Activated T-cell treated with anti-CD3 and anti-CD28 coated beads for 48 hours (primary cell): ENCODE measurements around the gene CMIP.

Source experiments
- DNase-seq: peaks from one replicate; pipeline ENCODE4 v3.0.0-alpha.2; 2020; ENCODE audit warnings: low read depth

CMIP gene

DNA sequence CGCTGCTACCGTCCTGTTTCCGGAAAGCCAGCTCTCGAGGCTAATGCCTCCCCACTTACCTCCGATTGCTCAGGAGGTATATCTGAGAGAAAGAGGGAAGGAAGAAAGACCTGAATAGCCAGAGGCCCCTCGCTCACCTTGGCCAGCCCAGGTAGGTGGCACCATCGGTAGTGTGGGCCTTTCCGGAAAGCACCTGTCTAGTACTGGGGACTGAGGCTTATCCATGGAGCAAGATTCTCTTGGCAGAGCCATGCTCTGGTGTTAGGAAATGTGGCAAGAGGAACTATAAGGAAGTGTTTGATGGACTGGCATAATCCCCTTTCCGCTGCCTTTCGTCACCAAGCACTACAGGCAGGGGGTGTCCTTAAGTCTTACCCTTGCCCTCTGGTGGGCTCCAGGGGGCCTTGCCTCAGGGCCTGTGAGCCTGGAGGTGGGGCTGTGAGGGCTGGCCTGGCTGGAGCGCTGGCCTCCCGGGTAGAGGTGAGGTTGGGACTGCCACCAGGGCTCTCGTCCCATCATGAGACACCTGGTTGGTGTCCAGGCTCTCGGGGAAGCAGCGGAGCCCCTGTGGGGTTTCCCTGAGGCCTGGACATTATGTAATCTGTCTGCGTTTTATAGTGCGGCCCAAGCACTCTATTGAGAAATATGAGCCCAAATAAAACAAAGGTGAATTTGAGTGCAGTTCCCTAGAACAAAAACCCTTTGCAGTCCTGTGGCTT is 2.9 kb downstream of the CMIP start:
- no peak for DNase-seq

DNA sequence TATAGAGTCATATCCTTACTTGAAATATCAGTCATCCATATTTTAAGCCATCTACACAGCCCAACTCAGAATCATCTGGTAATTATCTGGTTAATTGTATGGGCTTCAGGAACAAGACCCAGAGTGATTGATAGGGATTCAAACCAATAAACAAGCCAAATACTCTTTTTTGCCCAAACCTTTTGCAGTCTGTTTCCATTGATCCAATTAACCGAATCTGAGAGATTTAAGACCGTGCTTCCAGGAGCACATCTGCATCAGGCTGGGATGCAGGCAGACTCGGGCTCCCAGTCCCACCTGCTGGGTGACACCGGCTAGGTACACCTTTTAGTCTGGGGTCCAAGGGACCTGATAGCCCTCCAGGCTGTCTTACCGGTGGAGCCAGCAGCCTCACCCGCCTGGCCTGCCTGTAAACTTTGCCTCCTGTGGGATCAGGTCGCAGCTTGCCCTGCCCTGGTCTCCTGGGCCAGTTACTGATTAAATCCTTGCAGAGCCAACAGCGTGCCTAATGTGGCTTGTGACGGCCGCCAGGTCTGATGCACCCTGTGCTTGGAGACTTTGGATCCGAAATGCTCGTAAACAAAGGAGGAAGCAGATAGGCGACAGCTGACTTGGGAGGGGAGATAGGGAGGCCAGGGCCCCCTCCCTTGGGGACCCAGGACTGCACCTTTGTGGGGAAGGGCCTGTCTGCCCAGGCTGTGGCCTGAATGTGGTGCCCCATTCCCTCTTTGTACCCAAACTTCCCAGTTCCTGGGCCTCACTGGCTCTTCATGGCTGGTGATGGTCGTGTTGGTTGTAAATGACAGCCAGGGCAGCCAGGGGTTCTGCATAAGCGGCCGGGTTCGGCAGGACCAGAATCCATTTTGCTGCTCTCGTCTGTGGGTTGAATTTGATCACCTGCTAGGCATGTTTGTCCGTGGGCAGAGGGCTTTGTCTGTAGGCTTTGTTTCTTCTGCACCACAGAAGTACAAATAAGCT is 3.8 kb downstream of the CMIP start:
- no peak for DNase-seq

DNA sequence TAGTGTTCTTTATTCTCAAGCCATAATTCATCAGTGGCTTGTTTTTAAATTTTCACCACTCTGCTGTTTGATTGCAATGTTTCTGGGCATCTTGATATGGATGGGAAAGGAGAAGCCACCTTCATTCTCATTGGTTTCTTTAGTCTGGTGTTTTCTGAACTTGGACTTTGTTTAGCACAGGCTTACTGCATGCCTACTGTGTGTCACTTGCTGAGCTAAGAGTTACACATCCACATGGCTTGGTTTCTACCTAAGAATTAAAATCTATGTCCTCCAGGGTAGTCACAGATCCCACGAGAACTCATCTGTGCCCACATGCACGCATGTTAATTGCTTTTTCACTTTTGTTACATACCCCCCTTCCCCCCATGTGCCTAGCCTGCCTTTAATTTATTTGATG is 4.6 kb downstream of the CMIP start:
- no peak for DNase-seq

DNA sequence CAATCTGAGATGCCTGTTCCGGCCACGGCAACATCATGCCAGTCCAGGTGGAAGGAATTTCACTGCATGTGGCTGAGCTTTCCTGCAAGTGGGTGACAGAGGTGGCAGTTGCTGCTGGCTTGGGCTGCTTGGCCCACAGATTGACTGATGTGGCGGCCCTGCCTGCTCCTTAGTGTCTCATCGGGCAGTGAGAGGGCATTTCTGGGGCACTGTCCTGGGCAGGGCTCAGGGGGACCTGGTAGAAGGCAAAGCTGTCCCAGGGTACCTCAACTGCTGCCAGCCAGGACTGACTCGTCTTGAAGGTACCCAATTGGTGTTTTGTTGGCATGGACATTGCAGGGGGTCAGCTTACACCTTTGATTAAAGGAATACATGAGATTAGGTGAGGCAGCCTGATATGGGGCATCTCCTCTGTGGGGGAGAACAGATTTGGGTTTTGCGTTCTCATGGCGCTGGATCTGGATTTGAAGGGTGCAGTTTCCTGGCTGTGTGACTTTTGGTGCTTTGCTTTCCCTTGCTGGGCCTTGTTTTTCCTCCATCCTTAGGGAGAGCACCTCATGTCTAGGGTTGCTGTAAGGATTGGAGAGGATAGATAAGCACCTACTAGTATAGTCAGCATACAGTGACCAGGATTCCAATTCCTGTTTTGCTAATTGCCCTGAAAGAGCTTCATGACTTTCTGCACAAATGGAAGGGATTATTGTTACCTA is 5.4 kb downstream of the CMIP start:
- DNase-seq: no peak

DNA sequence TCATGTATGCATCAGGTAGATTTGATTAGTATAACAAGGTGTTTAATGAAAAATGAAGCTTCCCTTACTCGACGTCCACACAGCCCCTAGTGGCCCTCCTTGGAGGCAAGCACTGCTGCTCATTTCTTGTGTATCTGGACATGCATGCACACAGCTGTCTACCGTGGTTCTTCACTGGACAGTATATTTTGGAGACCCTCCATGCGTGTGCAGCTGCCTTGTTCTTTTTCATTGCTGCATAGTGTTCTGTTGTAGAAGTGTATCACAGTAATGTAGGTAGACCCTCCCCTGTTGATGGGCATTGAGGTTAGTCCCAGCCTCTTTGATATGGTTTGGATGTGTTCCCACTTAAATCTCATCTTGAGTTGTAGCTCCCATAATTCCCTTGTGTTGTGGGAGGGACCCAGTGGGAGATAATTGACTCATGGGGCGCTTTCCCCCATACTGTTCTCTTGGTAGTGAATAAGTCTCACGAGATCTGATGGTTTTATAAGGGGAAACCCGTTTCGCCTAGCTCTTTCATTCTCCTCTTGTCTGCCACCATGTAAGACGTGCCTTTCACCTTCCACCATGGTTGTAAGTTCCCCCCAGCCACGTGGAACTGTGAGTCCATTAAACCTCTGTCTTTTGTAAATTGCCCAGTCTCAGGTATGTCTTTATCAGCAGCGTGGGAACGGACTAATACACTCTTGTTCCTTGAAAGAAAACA is 6.3 kb downstream of the CMIP start:
- no peak for DNase-seq

DNA sequence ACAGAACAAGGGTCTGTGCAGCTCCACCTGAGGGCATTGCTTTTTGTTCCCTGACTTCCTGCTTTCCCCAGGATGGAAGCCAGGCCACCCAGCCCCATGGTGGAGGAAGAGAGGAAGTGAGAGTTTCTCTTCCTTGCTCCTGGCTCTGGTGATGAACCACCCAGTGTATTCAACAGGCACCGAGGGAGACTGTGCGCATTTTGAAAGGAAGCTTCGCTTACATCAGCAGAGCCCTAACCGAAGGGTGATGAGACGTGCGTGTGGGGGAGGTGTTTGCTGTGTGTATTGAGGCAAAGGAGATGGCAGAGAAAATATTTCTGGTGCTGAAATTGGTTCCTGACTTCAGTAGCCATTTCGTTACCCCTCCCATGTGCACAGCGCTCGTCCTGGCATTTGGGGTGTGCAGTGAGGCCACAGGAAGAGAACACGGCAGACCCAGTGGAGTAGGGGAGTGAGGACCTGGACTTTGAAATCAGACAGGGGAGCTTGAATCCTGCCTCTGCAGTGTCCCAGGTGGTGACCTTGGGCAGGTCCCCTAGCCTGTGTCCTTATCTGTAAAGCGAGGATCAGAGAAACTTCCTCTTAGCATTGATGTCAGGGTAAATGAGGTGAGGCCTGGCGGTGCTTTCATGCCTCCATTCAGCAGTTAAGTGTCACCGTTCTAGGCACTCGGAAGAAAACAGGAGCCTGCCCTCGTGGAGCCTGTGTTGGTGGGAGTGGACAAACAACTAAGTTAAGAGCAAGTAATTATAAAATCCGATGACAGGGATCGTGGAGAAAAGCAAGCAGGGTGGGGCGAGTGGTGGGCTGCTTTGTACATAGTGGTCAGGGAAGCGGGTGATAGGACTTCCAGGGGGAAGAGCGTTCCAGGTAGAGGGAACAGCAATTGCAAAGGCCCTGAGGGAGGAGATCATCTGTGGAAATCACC is 7.4 kb downstream of the CMIP start:
- DNase-seq: no peak

DNA sequence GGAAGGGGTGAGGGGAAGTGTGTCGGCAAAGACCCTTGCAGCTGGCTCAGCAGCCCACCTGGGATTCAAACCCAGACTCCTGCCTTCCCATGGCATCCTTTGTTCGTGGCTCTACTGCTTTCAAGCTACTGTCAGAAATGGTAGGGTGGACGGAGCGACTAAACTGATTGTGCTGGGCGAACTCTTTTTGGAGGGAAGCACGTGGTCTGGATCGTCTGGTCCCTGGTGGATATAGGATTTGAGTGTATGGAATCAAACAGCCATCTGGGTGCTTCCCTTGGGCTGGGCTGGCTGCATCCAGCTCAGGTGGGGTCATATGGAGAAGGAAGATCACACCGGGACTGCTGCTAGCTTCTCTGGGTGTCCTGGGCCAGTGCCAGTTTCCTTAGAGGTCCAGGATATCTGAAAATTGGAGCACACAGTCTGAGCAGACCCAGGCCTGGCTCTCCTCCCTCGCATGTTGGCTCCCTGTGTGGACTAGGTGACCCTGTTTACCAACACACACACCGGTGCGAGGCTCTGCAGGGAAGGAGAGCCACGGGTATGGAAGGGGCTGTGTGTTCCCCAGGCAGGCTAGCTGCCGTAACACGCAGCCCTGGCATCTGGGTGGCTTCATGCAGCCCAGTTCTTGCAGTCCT is 8.6 kb downstream of the CMIP start:
- no peak for DNase-seq

DNA sequence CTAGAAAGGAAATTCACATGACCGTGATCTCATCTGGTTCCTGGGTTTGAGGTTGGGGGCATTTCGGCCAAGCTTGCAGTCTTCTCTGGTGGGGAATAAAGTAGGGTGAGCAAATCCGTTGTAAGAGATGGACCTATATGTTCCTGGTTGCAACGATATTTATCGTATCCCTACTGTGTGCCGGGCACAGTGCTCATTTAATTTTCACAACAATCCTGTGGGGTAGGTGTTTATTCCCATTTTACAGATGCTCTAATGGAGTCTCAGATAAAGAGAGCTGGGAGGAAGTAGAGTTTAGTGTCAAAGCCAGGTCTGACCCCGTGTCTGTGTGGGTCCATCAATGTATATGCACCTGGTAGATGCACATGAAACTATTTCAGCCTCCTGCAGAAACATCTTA is 9.4 kb downstream of the CMIP start:
- DNase-seq: no peak

DNA sequence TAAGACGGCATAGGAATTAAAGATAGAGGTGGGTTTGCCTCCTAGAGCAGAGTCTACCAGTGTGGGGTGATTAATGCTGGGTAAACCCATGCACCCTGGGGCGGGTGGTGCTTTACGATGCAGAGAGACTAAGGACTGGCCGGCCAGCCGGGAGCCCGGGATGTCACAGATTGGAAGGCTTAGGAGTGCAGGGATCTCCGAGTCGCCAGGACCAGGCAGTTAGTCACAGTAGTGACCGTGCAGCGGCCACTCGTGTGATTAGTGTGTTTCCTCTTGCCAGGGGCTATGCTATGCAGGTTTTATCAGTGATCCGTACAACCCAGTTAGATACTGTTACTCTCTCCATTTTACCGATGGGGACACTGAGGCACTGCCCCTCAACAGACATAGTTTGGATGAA is 10.4 kb downstream of the CMIP start:
- no peak for DNase-seq

DNA sequence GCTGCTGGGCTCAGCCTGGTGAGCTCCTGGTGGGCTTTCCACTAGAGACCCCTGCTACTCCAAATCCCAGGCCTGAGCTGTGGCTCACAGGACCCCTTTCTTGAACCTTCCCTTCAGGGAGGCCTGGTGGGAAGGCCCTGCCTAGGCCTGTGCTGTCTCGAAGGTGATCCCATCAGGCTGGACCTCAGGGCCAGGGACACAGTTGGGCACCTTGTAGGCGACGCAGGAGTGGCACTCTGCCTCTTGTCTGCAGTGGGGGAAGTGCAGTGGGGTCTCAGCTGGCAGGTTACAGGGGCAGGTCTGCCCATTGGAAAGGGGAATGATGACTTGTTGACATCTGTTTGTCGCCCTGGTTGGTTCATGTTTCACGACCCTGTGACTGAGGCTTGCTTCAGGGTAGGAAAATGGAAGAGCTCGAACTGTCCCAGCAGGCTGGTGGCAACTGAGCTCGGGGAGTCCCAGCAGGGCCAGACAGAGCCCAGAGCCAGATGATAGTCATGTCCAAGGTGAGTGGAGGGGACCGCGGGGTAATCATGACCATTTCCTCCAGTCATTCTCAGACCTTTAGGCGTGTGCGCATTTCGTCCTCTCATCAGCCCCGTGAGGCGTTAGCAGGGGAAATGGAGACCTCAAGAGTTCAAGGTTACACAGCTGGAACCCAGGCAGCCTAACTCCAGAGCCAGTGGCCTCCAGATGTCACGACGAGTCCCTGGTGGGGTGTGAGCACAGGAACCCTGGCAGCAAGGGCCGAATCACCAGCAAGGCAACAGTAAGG is 11.3 kb downstream of the CMIP start:
- no peak for DNase-seq

DNA sequence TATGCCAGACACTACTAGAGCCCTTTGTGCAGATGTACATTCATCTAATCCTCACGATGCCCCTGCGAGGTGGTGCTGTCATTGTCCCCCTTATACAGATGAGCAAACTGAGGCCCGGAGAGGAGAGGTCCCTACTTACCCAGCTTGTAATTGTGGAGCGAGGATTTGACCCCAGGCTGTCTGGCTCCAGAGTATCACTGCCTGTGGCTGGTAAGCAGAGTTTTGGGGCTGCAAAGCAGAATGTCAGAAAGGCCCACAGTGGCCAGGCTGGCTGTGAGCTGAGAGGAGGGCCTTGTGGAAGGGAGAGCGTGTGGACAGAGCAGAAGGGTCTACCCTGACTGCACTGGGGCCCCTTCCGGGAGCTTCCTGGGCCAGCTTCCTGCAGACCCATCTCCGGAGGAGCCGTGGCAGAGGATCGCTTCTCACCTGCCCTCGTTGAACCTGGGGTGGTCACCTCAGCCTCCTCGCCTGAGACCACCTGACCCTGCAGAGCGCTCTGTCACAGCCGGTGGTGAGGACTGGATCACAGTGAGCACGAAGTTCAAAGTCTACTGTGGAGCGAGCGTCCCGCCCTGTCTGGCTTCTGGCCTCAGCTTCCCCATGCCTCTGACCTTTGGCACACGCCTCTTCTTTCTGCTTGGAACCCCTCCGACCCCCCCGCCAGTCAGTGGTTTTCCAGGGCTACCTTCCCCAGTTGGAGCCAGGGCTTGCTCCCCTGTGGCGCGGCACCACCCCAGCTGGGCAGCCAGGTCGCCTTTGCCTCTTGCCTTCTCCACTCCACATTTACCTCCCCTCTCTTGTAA is 12.1 kb downstream of the CMIP start:
- no peak for DNase-seq

DNA sequence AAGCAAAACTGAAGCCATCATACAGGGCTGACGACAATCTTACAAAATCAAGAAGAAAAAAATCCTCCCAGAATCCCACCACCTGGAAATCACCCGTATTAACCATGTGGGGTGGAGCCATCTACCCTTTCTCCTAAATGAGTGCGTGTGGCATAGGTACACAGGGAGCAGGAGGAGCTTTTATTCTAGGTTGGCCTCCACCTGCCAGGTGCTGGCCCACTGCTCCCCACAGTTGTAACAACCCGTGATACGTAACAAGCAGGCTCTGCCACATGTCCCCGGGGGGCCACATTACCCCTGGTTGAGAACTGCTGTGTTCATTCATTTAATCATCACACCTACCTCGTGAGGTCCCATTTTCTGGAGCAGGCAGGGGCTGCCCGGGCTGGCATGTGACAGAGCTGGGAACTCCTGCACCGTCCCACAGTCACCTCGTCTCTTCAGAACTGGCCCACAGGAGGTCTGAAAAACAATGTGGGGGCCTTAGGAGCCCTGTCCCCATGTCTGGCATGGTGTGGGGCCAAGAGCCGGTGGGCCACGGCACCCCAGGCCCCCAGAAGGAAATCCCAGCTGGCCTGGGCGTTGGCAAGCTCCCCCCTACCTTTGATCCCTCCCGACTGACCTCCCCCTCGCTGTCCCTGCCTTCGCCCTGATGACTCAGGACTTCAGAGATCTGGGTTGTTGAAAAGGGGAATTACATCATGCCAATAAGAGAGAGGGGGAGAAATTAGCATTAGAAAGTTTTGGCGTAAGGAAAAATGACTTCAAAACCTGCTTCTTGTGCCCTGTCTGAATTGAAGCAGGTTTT is 12.9 kb downstream of the CMIP start:
- no peak for DNase-seq

DNA sequence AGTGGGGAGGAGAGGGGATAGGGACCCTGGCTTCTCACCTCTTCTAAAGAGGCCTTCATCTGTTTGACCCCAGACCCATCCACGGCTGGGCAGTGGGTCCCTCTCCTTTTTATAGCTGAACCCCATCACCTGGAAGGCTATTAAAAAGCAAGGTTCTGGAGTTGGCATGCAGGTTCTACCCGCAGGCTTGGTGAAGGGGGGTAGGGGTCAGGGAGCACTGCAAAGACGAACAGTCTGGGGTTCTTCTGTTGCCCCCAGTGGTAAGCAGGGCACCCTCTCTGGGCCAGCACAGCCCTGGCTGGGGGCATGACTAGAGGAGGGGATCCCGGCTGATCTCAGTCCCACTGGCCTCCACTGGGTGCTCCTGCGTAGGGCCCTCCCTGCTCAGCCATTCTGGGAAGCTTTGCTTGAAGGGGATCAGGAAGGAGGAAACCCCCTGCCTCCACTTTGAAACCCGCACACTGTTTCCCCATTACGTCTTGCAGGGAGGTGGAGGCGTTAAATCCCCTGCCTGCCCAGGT is 13.6 kb downstream of the CMIP start:
- no peak for DNase-seq

DNA sequence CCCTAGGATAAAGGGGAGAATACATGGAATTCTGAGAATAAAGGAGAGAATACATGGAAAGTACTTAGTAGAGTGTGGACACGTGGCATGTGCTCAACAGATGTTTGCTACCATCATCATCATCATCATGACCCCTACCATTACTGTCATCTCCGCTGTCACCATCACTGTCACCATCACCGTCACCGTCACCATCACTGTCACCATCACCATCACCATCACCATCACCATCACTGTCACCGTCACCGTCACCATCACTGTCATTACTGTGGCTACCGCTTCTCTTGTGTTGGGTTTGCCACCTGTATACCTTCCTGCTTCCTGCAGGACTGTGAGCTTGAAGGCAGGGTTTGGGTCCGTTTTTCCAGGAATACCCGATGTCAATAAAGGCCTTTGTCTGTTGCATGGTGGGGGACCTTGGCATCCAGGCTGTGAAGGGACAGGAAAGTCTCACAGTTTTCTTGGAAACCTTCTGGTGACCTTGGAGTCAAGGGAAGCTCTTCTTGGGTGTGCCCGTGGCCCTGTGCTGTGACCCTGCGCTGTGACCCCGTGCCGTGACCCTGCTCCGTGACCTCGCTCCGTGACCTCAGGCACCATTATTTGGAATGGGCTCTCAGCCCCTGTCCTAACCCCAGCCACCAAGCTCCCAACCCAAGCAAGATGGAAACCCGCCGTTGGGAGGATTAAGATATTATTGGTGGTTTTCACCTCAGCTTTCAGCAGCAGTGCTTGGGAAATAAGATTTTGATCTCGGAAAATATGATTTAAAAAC is 14.4 kb downstream of the CMIP start:
- DNase-seq: no peak

DNA sequence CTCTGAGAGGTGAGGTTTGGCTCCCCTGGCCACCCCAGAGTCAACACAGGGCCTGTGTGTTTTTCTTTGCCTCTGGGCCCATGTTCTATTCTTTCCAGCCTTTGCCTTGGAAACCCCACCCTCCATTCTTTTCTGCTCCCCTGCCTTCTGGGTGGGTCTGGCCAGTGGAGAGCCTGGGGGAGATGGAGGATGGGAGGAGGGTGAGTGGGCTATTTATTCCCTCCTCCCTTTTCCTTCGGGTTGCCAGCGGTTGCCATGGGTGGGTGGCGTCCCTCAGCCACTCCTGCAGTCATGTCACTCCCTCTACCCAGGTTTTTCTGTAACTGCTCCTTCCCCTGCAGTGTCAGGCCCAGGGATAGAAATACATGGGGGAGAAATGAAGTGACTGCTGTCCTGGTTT is 15.5 kb downstream of the CMIP start:
- no peak for DNase-seq

DNA sequence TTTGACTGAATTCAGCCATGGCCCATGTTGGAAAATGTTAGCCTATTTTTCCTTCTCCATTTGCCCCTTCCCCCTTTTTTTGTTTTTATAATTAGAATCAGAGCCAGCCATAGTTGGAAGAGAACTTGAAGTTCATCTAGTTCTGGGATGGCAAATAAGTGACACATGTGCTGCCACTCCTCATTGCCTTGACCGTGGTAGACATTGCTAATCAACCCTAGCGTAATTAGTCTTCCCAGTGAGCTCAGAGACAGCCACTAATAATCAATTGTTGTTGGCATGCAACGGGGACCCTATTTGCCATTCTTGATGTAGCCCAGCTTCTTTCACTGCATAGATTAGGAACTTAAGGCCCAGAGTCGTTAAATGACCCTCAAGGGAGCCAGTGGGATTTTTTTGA is 16.6 kb downstream of the CMIP start:
- DNase-seq: no peak

DNA sequence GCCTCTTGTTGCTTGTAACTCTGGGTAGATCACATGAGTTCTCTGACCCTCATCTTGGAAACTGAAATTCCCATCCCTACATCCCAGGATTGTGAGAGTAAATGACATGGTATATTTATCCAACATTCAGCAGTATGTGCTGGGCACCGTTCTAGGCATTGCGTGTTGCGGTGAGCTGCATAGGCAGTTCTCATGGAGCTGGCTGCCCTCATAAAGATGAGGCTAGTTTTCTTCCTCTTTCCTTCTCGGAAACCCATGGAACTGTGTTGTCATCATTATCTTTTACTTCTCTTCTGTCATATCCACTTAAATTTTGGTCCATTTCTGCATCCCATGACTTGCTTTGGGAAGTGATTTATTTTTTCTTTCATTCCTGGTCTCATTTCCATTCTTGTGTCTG is 17.2 kb downstream of the CMIP start:
- DNase-seq: no peak
